GM20000 (cell line): Measurements from ENCODE around the gene CD44.

ENCODE experiments used
- DNase-seq: peaks from one replicate; pipeline ENCODE4 v3.0.0; 2012; ENCODE audit warnings: low spot score
- CTCF ChIP-seq: IDR thresholded peaks from 2 replicates; pipeline ENCODE4 v1.5.1; 2012; ENCODE audit warnings: mild to moderate bottlenecking, control low read depth; ENCODE audit errors: extremely low read depth, missing control alignments

CD44 gene

GRCh38 chr11:35178873-35179272, 39.9 kb downstream of the CD44 start:
- DNase-seq: no peak
- no peak for TF ChIP-seq CTCF

- DNase-seq: no peak
- no peak for TF ChIP-seq CTCF
These were observed 40.6 kb downstream of the CD44 start for GRCh38 chr11:35179466-35180135.

- DNase-seq: no peak
- no peak for TF ChIP-seq CTCF
These were observed 41.6 kb downstream of the CD44 start for GRCh38 chr11:35180317-35181233.

GRCh38 chr11:35182317-35182939, 43.5 kb downstream of the CD44 start:
- TF ChIP-seq CTCF: no peak

GRCh38 chr11:35183326-35183925, 44.5 kb downstream of the CD44 start:
- no peak for DNase-seq
- TF ChIP-seq CTCF: no peak

More at GRCh38 chr11:35182317-35182939, 43.5 kb downstream of the CD44 start:
- peak; percentile 34 for DNase-seq

GRCh38 chr11:35185696-35186095, 46.7 kb downstream of the CD44 start:
- no peak for TF ChIP-seq CTCF
- no peak for DNase-seq
